ENCODE measurements around the gene KCNQ4.

KCNQ4 gene

DNA sequence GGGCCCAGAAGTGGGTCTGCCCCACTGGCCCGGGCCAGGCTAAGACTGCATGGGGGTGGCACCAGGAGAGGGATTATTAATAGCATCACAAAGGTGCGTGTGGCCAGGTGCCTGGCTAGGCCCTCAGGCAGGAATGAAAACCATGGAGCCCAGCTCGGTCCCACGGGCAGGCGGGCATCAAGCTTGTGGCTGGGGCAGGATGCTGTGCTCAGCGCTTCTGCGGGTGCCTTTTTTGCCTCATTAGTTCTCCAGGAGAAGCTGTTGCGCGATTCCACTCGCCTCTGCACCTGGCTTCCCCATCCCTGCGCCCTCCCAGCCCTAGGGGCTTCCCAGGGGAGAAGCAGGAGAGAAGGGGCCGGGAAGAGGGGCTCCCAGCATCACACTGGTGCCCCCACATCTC lies 39.3 kb downstream of the KCNQ4 start:
- no peak for DNase-seq

DNA sequence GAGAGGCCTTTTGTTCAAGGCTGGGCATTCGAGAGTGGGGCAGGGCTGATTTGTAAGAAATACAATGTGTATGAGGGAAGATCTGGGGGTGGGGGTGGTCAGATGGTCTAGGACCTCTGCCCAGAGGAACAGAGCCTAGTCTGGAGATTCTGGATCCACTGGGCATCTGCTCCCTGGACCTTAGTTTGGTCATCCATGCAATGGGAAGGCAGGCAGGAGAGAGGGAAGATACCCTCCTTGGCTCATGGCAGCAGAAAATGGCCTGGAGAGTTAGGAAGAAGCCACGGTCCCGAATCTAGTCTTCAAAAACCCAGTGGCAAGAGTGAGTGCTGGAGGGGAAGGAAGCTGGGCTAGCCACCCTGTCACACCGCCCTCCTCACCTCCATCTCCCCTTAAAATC lies 39.8 kb downstream of the KCNQ4 start:
- no peak for DNase-seq

DNA sequence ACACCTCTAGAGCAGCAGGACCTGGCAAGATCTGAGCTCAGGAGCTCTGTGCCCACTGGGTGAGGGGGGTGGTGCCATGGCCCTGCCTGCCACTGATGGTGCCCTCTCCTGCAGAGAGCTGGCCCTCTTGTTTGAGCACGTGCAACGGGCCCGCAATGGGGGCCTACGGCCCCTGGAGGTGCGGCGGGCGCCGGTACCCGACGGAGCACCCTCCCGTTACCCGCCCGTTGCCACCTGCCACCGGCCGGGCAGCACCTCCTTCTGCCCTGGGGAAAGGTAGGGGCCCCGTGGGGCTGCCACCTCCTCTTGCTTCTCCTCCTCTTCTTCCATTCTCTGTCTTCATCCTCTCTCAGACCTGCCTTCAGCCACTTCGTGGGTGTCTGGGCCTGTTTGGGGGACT lies 40.4 kb downstream of the KCNQ4 start:
- no peak for DNase-seq

DNA sequence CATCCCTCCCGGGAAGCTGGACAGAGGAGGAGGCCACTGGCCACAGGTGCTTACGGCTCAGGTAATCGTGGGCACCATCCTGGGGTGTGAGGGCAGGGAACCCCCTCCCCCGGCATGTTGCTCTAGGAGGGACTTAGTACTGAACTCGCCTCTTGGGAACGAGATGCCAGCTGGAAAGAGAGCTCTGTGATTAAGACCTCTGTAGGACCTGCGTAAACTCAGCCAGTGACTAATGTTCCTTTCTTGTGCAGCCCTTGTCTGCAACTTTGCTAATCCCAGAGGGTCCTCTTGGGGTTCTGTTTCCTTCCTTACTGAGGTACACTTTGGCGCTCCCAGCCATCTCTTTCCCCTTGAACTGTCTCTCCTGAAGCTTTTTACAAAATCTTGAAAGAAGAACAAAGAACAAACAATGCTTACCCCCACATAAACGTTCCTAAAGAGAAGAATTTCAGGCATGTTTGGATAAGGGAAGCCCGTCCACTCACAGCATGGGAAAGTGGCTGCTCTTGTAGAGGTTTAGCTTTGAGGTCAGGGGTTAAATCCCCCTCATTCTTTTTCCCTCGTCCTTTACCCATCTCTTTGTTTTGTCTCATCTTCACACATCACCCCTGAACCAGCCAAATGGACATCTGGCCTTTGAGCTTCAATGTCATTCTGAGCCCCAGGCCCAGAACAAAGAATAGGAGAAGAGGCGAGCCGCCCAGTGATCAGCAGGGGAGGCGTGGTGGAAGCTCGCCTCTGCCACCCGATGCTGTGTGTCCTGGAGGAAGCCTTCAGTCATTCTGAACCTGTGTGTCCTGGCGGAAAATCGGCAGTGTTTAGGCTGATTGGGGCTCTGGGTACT lies 41.2 kb downstream of the KCNQ4 start:
- DNase-seq = no peak

DNA sequence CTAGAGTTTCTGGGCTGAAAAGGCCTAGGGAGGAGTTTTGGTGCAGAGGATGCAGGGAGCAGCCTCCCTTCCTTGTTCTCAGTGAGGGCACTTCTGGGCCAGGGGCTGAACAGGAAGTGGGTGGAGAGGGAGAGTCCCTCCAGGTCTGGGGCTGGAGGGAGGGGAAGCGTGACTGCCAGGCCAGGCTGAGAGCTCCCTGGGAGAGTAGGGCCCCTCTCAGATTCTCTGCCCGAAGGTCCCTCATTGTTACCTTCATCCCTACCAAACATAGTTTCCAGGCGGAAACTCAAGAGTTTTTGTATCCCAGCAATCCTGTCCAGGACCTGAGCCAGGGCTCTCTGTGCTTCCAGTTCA lies 41.8 kb downstream of the KCNQ4 start:
- DNase-seq = no peak

DNA sequence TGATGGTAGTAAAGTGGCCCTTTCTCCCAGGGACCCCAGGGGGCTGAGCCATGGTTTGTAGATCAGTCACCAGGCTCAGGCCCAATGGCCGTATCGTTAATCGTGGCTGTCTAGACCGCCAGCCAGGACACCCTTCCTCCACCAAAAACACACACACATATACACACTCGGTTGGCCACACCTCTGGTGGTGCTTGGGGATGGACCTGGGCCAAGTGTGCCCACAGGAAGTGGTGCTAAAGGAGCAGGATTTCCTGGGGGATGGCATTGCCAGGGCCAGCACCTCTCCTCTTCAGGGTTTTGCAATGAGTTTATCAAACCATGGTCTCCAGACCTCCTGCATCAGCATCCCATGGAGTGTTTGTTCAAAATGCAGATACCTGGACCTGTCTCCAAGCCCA lies 42.4 kb downstream of the KCNQ4 start:
- DNase-seq = no peak

DNA sequence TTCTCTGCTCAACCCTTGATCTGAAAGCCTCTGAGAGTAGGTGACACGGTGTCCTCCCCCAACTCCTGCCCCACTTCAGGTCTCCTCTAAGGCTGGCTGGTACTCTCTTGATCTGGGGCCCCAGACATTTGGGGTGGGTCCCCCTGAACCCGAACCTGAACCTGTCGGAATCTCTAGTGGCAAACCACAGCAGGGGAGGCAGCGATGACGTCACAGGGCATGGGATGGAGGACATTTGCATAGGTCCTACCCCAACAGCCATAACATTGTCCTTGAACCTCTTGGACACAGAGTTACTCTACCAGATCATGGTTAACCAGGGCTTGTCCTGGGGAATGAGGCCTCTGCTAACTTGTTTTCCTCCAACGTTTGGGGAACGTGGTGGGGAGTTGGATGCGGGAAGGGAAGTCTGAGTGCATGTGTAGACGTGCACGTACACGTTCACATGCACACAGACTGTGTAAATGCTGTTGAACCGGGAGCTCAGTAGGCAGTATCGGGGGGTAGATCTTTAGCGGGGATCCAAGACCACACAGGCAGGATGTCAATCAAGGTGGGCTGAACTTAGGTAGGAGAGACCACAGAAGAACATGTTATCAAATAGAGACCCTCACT lies 46.2 kb downstream of the KCNQ4 start:
- no peak for DNase-seq

DNA sequence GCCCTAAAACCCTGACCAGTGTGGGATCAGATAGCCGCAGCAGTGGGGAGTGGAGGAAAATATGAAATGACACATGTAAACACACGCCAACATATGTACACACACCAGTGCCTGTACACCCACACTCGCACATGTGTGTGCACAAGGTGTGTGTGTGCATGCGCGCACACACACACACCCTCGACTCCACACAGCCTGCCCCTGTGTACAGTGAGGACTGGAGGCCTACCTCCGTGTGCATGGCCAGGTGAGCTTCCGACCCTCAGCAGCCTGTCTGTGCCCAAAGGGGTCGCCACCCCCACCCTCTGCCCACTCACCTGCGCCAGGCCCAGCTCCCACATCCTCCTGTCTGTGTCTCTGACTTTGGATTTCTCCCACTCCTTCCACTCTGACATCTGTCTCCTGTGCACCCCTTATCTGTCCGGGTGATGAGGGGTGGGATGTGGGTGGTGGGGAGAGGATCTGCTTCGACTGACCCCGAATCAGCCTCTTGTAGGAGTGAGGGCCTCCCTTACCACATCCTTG lies 46.9 kb downstream of the KCNQ4 start:
- no peak for DNase-seq

DNA sequence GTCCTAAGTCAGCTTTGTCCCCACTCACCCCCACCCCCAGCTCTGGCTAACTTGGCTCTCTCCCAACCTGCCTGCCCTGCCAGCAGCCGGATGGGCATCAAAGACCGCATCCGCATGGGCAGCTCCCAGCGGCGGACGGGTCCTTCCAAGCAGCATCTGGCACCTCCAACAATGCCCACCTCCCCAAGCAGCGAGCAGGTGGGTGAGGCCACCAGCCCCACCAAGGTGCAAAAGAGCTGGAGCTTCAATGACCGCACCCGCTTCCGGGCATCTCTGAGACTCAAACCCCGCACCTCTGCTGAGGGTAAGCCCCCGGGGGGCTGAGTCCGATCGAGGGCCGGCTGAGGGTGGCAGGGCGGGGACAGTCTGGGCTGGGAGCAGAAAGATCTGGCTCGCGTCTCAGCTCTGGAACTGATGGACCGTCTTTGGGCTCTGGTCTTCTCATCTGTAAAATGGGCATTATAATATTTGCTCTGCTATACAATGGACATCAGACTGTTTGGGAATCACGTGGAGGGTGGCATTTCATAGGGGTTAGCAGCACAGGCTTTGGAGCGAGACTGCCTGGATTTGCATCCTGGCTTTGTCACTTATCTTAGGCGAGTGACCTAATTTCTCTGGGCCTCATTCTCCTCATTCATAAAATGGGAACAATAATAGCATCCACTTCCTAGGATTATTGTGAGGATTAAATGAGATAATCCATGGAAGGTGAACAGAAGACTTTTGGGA lies 47.6 kb downstream of the KCNQ4 start:
- no peak for DNase-seq

DNA sequence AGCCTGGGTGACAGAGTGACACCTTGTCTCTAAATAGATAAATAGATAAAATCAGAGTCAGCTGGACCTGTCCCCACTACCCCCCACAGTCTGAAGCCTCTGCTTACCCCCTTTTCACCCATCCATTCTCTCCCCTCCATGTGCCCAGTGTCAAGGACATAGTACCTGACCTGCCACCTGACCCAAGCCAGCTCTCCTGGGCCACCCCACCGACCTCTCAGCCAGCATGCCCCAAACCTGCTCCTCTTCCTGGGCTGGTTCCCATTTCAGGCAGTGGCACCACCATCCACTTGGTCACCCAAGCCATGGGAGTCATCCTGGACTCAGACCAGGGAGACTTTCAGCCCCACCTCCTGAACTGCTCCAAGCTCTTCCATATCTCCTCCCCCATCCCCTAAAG lies 50.4 kb downstream of the KCNQ4 start:
- no peak for DNase-seq

DNA sequence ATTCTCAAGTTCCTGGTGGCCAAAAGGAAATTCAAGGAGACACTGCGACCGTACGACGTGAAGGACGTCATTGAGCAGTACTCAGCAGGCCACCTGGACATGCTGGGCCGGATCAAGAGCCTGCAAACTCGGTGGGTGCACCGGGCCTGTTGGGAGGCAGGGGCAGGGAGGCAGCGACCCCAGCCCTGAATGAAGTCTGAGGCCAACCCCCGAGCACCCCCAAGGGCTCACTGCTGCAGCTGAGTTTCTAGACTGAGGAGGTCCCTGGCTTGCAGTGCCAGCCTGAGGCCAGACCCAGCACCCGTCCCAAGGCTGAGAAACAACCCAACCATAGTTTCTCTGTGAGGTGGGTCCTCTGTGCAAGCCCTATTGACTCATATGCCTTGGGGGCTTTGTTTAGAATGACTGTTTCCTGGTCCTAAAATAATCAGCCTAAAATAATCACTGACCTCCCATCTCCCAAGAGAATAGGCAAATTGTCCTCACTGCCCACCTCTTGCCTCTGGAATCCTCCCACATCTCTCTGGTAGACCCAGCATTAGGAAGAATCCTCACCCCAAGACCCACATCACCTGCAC lies 51.5 kb downstream of the KCNQ4 start:
- no peak for DNase-seq

DNA sequence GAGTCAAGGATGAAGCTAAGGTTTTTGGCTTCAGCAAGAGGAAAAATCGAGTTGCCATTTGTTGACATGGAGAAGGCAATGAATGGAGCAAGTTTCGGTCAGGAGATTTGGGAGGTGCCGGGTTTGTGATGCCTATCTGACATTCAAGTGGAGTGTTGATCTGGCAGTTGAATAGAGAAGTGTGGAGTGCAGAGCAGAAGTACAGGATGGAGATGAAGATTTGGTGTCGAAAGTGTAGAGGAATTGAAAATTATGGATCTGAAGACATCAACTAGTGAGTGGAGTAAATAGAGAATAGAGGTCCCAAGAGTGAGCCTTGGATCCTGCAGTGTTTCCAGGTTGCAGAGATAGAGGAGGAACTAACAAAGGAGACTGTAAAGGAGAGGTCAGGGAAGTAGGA lies 52.7 kb downstream of the KCNQ4 start:
- DNase-seq = no peak

DNA sequence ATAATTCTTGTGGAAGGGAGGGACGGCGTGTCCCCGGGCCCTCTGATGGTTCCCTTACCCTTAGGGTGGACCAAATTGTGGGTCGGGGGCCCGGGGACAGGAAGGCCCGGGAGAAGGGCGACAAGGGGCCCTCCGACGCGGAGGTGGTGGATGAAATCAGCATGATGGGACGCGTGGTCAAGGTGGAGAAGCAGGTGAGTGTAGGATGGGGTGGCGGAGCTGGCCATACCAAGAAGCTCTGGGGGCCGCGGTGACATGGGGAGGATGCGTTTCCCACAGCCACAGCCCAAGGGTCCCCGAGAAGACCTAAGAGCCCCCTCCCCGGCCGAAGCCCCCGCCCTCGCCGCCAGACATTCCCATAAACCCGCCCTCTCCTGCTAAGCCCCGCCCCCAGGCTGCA lies 54.0 kb downstream of the KCNQ4 start:
- no peak for DNase-seq

DNA sequence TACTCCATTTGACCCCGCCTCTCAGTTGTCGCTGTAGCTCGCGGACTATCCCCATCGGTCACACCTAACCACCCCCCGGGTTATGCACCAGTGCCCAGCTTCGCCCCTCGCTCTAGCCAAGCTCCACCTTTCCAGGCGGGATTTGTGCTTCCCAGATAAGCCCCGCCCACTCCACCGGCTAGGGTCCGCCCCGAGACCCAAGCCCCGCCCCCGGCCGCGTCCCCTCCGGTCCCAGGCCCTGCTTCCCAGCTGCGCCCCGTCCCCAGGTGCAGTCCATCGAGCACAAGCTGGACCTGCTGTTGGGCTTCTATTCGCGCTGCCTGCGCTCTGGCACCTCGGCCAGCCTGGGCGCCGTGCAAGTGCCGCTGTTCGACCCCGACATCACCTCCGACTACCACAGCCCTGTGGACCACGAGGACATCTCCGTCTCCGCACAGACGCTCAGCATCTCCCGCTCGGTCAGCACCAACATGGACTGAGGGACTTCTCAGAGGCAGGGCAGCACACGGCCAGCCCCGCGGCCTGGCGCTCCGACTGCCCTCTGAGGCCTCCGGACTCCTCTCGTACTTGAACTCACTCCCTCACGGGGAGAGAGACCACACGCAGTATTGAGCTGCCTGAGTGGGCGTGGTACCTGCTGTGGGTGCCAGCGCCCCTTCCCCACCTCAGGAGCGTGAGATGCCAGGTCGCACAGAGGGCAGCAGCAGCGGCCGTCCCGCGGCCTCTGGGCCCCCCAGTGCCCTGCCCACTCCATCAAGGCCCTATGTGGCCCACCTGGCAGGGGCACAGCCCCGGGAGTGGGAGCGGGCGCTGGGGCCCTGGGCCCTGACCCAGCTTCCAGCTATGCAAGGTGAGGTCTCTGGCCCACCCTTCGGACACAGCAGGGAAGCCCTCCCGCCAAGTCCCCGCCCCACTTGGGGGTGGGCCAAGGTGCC lies 54.7 kb downstream of the KCNQ4 start:
- no peak for DNase-seq

DNA sequence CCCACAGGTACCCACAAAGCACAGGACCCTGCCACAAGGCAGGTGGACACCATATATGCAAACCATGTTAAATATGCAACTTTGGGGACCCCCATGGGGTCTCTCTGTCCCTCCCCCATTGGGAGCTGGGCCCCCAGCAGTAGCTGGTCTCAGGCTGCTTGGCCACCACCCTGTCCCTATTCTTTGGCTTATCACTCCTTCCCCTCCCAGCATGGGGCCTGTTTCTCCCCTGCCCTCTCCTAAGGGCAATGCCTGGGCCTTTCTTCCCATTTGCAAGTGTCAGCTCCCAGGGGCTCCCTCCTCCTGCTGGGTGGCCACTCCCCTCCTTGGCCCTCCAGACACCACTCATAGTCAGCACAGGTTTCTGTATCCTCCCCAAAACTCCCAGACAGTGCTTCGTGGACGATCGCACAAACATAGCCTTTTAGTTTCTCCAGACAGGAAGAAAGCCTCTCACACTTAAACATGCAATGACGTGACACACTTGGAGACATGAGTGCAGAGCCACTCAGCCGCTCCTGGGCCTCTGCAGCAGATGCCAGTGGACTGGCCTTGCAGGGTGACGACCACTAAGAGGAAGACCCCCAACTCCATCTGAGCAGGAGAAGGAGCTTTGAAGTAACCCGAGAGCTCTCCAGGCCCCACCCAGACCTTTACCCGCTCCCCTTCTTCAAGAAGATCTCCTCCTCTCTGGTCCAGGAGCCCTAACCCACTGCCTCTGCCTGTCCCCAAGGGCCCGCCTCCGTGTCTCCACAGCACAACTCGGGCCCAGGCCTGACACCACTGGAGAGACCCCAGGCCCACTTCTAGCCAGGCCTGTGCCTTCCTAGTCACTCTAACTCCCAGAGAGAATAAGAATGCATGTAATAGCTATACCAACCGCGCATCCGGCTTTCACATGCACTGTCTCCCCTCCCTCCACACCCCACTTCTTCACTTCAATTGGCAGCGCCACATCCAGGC lies 55.7 kb downstream of the KCNQ4 start:
- DNase-seq = no peak

DNA sequence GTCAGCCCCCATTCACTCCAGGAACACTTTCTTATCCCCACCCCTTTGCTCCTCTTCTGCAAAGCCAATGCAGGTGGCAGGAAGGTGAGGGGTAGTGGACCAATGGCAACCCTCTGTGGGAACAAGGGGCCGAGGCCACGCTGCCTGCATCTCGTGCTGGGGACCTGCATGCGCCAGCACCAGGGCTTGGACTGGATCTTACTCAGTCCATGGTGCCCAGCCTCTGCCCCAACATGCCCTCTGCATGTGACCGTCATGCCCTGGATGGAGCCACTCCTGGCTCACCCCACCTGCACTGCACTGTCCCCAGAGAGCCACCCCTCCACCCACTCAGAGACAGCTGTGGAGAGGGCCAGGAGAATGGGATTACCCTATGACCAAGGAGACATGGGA lies 56.4 kb downstream of the KCNQ4 start:
- no peak for DNase-seq

DNA sequence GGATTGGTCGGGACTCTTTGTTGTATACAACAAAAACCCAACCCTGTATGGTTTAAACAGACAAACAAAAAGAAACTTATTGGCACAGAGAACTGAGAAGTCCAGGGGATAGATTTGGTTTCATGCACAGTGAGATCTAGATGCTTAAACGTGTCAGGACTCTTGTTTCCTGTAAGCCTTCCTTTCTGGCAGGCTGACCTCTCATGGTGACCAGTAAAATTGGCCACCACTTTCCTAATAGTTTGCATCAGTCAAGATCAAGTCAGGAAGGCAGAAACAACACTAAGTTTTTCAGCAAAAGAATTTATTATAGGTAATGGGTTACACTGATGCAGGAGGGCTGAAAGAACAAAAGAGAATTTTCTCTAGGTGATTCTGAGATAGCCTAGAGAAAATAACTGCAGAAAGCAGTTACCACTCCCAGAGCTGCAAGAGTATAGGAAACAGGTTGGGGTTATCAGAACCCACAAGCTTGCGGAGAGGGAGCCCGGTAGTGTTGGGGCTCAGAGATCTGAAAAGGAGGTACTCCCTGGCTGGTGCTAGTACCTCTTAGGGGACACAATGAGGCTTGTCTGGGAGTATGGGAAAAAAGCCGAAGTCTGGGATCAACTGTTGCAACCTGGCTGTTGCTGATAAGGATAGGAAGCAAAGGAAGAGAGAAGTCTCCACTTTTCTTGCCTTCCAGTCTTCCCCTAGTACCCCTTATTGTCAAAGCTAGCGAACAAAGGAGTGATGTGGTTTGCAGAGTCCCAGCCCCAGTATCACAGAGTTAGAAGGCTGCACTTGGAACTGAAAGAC lies 57.1 kb downstream of the KCNQ4 start:
- no peak for DNase-seq

DNA sequence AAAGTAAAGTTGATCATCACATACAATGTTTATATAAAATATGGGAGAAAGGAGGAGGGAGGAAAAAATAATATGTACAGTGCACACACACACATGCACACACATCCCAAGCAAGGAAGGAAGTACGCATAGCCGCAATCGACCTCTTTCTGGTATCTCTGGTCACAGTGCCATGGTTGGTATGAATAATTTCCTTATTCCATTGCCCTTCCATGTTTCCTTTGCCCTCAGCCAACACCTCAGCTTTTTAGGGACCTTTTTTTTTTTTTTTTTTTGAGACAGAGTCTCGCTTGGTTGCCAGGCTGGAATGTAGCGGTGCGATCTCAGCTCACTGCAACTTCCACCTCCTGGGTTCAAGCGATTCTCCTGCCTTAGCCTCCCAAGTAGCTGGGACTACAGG lies 58.0 kb downstream of the KCNQ4 start:
- no peak for DNase-seq

DNA sequence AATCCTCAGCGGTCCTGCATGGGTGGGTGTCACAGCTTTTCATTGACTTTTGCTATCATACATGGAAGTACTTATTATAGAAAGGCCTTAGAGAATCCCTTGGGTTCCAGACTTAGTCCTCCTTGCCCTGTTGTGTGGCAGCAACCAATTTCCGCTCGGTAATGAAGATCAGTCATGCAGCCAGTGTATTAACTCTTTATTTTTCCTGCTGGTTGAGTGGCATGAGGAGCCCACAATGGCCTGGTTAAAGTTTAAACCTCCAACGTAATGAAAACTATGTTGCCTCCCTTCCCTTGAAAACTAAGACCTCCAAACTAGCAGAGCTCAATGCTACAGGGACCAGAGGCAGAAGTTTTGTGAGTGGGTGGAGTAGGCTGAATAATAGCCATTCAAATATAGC lies 58.6 kb downstream of the KCNQ4 start:
- DNase-seq = no peak

DNA sequence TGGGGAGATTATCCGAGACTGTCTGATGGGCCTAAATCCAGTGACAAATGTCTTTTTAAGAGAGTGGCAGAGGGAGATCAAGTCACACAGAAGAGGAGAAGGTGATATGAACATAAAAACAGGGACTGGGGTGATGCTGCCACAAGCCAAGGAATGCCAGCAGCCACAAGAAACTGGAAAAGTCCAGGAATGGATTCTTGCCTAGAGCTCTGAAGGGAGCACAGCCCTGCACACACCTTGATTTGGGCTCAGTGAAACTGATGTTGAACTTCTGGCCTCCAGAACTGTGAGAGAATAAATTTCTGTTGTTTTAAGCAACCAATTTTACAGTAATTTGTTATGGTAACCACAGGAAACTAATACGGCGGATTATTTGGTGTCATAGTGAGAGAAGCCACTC lies 59.1 kb downstream of the KCNQ4 start:
- DNase-seq = no peak

Data from activated naive CD4-positive, alpha-beta T cell treated with anti-CD3 and anti-CD28 coated beads, Interleukin-2, amount 50 U/mL, for 16 hours (primary cell).